Activated CD8-positive, alpha-beta T cell treated with anti-CD3 and anti-CD28 coated beads for 36 hours (primary cell): Measurements from ENCODE around the gene LYVE1. TPM values are rescaled to one million over a fixed set of nuclear protein-coding genes. Genes with fewer than 3 reads are reported as not detected.

Source experiments
- ATAC-seq: fragments of 200-7000 bp; cut with Tn5 transposase; one replicate; pipeline ENCODE4 v1.10.0; 2021; ENCODE audit warnings: mild to moderate bottlenecking, moderate library complexity
- CTCF ChIA-PET: fragments of 350-600 bp; sonication (Branson Sonifier 250); formaldehyde crosslinking; loops from one replicate; lab custom pipeline; 2021; ENCODE audit warnings: antibody characterized with exemption; lab: Charles Lee
- POLR2A ChIA-PET: fragments of 350-600 bp; sonication (Branson Sonifier 250); formaldehyde crosslinking; loops from one replicate; lab custom pipeline; 2021; ENCODE audit warnings: antibody characterized with exemption; lab: Charles Lee
- DNase-seq: peaks from one replicate; pipeline ENCODE4 v3.0.0-alpha.2; 2020
- H3K27ac Mint-ChIP-seq: one replicate; pipeline ENCODE4 v1.8.0; 2021; ENCODE audit warnings: mild to moderate bottlenecking, mixed read lengths
- H3K27me3 Mint-ChIP-seq: one replicate; pipeline ENCODE4 v1.8.0; 2021; ENCODE audit warnings: mixed read lengths
- H3K36me3 Mint-ChIP-seq: one replicate; pipeline ENCODE4 v1.8.0; 2021; ENCODE audit warnings: low read depth, mixed read lengths
- H3K4me1 Mint-ChIP-seq: one replicate; pipeline ENCODE4 v1.8.0; 2021; ENCODE audit warnings: low read depth, mixed read lengths
- H3K4me3 Mint-ChIP-seq: one replicate; pipeline ENCODE4 v1.8.0; 2021; ENCODE audit warnings: mild to moderate bottlenecking, moderate library complexity, mixed read lengths
- H3K9me3 Mint-ChIP-seq: one replicate; pipeline ENCODE4 v1.8.0; 2021; ENCODE audit warnings: mixed read lengths
- intact Hi-C: fragments of 100-400 bp; cut with micrococcal nuclease; formaldehyde crosslinking; loops from one replicate; pipeline ENCODE4 v1.10.0; 2022
- total RNA-seq, 2 experiments: library from RNA; stranded (reverse); gene quantifications; one replicate each; pipeline ENCODE4 v1.2.3, GENCODE V29; 2021
- TF ChIP-seq, protein P1 (sequence below): fragments of 200-600 bp; IDR thresholded peaks from one replicate; pipeline ENCODE4 v1.8.0; 2022; ENCODE audit warnings: antibody characterized with exemption, mild to moderate bottlenecking

The LYVE1 gene
- total RNA-seq, 2 experiments from 2014 or later, result not detected

GRCh38 chr11:10522276-10522675 is 46.2 kb downstream of the LYVE1 start:
- Mint-ChIP-seq H3K4me3 (no peak overlapping the region), H3K9me3 (no peaks in the 10 kb centered on the region), H3K4me1 (peaks cover 15% of the 10 kb centered on the region), H3K27me3 (no peaks in the 10 kb centered on the region), H3K27ac (no peak overlapping the region), H3K36me3 (peaks cover 20% of the 10 kb centered on the region)
- TF ChIP-seq, protein P1, sequence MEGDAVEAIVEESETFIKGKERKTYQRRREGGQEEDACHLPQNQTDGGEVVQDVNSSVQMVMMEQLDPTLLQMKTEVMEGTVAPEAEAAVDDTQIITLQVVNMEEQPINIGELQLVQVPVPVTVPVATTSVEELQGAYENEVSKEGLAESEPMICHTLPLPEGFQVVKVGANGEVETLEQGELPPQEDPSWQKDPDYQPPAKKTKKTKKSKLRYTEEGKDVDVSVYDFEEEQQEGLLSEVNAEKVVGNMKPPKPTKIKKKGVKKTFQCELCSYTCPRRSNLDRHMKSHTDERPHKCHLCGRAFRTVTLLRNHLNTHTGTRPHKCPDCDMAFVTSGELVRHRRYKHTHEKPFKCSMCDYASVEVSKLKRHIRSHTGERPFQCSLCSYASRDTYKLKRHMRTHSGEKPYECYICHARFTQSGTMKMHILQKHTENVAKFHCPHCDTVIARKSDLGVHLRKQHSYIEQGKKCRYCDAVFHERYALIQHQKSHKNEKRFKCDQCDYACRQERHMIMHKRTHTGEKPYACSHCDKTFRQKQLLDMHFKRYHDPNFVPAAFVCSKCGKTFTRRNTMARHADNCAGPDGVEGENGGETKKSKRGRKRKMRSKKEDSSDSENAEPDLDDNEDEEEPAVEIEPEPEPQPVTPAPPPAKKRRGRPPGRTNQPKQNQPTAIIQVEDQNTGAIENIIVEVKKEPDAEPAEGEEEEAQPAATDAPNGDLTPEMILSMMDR, result no peak
- intact Hi-C loops, result loop anchor here (10.0 kb wide), 2 partner anchors 107 to 213 kb away; no protein-coding TSS in a partner anchor
- CTCF ChIA-PET, result interaction anchor here (1.5 to 3.2 kb wide), 2 partner anchors 15 to 19 kb away, joined by 3 to 23 read pairs; partner anchors contain the start of gene RNF141
- no peak for ATAC-seq
- POLR2A ChIA-PET, result no interaction called here
- DNase-seq, result no peak

DNA sequence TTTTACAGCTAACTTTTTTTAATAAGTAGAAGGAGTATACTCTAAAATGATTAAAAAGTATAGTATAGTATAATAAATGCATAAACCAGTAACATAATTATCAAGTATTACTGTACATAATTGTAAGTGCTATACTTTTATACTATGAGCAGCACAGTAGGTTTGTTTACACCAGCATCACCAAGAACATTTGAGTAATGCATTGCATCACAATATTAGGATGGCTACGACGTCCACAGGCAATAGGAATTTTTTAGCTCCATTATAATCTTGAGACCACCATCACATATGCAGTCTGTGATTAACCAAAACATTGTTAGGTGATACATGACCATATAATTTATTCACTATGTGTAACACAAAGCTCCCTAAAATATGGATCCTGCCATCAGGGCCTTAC is 47.9 kb downstream of the LYVE1 start:
- peaks cover 2% of the 10 kb centered on the region for H3K4me1 Mint-ChIP-seq
- CTCF ChIA-PET, result interaction anchor here (1.0 to 3.2 kb wide), 5 partner anchors 16 to 154 kb away, joined by 3 to 23 read pairs (median 4); partner anchors contain the start of gene RNF141
- intact Hi-C loops, result loop anchor here (10.0 kb wide), 2 partner anchors 106 to 214 kb away; no protein-coding TSS in a partner anchor
- no peak overlapping the region for H3K4me3 Mint-ChIP-seq
- TF ChIP-seq, protein P1, result no peak
- no peaks in the 10 kb centered on the region for H3K9me3 Mint-ChIP-seq
- no peak overlapping the region for H3K27ac Mint-ChIP-seq
- DNase-seq (no peak), ATAC-seq (no peak)
- POLR2A ChIA-PET, result interaction anchor here (1.0 kb wide), 1 partner anchor 20 kb away, joined by 3 read pairs; the partner anchor contains the start of gene RNF141
- H3K27me3 Mint-ChIP-seq, result no peaks in the 10 kb centered on the region
- peaks cover 19% of the 10 kb centered on the region for H3K36me3 Mint-ChIP-seq

GRCh38 chr11:10519630-10520029 is 48.8 kb downstream of the LYVE1 start:
- ATAC-seq (no peak), DNase-seq (no peak)
- Mint-ChIP-seq H3K9me3 (no peaks in the 10 kb centered on the region), H3K36me3 (peaks cover 15% of the 10 kb centered on the region), H3K4me3 (no peak overlapping the region), H3K4me1 (no peaks in the 10 kb centered on the region), H3K27ac (no peak overlapping the region), H3K27me3 (no peaks in the 10 kb centered on the region)
- TF ChIP-seq, protein P1, result no peak
- POLR2A ChIA-PET, result interaction anchor here (1.0 kb wide), 1 partner anchor 21 kb away, joined by 3 read pairs; the partner anchor contains the start of gene RNF141
- CTCF ChIA-PET, result interaction anchor here (0.9 to 3.2 kb wide), 3 partner anchors 8 to 153 kb away, joined by 3 to 23 read pairs (median 3); partner anchors contain the start of gene RNF141
- intact Hi-C loops, result loop anchor here (10.0 kb wide), 2 partner anchors 105 to 215 kb away; no protein-coding TSS in a partner anchor

DNA sequence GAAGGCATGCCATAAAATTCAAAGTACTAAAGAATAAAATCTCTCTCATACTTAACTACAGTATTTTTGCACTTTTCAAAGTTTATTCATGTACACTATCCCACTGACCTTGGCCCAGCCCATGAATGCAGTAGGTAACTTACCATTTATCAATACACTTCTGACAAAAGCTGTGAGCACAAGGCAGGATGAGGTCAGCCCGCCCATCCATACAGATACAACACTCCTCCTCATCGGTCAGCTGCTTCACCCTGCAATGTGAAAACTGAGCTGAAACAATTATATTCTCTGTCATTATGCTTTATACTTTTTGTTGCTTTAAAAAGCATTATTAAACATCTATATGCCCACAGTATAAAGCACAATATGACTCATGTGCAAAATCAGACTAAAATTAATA is 49.6 kb downstream of the LYVE1 start:
- Mint-ChIP-seq H3K9me3 (no peaks in the 10 kb centered on the region), H3K27ac (no peak overlapping the region), H3K4me3 (no peak overlapping the region), H3K4me1 (no peaks in the 10 kb centered on the region), H3K27me3 (no peaks in the 10 kb centered on the region), H3K36me3 (peaks cover 15% of the 10 kb centered on the region)
- intact Hi-C loops, result no loop called here
- DNase-seq (no peak), ATAC-seq (no peak)
- CTCF ChIA-PET, result interaction anchor here (3.2 kb wide), 1 partner anchor 22 kb away, joined by 23 read pairs; the partner anchor contains the start of gene RNF141
- TF ChIP-seq, protein P1, result no peak
- POLR2A ChIA-PET, result interaction anchor here (0.7 kb wide), 1 partner anchor 23 kb away, joined by 3 read pairs; no protein-coding TSS in a partner anchor

DNA sequence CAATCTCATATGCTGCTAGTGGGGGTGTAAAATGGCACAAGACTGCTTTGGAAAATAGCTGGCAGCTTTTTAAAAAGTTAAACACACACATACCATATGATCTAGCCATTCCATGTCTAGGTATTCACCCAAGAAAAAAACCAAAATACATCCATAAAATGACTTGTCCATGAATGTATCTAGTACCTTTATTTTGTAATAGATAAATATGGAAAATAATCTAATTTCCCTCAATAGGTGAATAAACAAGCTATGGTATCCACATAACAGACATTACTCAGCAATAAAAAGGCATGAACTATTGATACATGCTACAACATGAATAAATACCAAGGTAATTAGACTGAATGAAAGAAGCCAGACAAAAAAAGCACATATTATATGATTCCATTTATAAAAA is 50.3 kb downstream of the LYVE1 start:
- H3K27me3 Mint-ChIP-seq, result no peaks in the 10 kb centered on the region
- TF ChIP-seq, protein P1, result no peak
- no peak overlapping the region for H3K4me3 Mint-ChIP-seq
- peaks cover 2% of the 10 kb centered on the region for H3K4me1 Mint-ChIP-seq
- ATAC-seq (no peak), DNase-seq (no peak)
- peaks cover 13% of the 10 kb centered on the region for H3K36me3 Mint-ChIP-seq
- POLR2A ChIA-PET, result interaction anchor here (0.7 kb wide), 1 partner anchor 24 kb away, joined by 3 read pairs; no protein-coding TSS in a partner anchor
- CTCF ChIA-PET, result no interaction called here
- intact Hi-C loops, result no loop called here
- H3K27ac Mint-ChIP-seq, result no peak overlapping the region
- H3K9me3 Mint-ChIP-seq, result no peaks in the 10 kb centered on the region
